DOHH2 (cell line): Measurements from ENCODE around the gene ZSWIM5.
"Not testable (repeated sequence)": the region's sequence is repeated elsewhere in the genome, so short reads cannot be mapped to it uniquely, and the experiment has no call there.

ENCODE experiments used
- EZH2phosphoT487 ChIP-seq: fragments of 200-600 bp; sonication (generic); IDR thresholded peaks from 2 replicates; pipeline ENCODE4 v1.6.1; 2017; ENCODE audit warnings: borderline replicate concordance, mild to moderate bottlenecking, antibody characterized with exemption, low read length, moderate library complexity, mixed read lengths
- TF ChIP-seq, protein P1 (sequence below): fragments of 200-600 bp; sonication (generic); IDR thresholded peaks from one replicate; pipeline ENCODE4 v1.5.1; 2014; ENCODE audit warnings: antibody characterized with exemption, mild to moderate bottlenecking, low read depth, low read length; ENCODE audit not compliant: poor library complexity, severe bottlenecking

DNA sequence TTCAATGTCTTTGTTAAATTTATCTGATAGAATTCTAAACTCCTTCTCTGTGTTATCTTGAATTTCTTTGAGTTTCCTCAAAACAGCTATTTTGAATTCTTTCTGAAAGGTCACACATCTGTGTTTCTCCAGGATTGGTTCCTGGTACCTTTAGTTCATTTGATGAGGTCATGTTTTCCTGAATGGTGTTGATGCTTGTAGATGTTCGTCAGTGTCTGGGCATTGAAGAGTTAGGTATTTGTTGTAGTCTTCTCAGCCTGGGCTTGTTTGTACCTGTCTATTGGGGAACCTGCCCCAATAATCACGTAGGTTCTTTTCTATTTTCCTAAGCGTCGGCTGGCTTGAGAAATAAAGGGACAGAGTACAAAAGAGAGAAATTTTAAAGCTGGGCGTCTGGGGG, 129.4 kb downstream of the ZSWIM5 start:
- TF ChIP-seq EZH2phosphoT487, result not testable (repeated sequence)
- TF ChIP-seq, protein P1, sequence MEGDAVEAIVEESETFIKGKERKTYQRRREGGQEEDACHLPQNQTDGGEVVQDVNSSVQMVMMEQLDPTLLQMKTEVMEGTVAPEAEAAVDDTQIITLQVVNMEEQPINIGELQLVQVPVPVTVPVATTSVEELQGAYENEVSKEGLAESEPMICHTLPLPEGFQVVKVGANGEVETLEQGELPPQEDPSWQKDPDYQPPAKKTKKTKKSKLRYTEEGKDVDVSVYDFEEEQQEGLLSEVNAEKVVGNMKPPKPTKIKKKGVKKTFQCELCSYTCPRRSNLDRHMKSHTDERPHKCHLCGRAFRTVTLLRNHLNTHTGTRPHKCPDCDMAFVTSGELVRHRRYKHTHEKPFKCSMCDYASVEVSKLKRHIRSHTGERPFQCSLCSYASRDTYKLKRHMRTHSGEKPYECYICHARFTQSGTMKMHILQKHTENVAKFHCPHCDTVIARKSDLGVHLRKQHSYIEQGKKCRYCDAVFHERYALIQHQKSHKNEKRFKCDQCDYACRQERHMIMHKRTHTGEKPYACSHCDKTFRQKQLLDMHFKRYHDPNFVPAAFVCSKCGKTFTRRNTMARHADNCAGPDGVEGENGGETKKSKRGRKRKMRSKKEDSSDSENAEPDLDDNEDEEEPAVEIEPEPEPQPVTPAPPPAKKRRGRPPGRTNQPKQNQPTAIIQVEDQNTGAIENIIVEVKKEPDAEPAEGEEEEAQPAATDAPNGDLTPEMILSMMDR, result not testable (repeated sequence)
